ENCODE results near the gene CEP350.

DNA sequence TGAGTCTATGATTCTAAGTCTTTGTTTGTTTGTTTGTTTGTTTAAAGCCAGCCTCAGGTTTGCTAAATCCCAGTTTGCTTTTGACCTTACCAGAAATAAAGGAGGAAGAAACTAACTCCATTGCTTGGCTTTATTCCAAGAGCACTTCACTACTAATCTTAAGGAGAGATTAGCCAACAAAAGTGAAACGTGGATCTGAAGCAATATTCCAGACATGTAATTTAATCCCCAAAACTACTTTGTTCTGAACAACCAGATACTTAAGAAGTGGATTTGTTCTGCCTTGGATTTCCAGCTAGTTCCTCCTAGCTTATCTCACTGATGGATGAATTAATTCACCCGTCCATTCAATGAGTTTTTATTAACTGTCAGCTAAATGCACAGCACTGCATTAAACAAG lies 15.9 kb upstream of the CEP350 start:
- TF ChIP-seq REST (IDR thresholded peaks at IDR 0.05; ENCODE audit: low read depth) (no peak), CTCF (IDR thresholded peaks at IDR 0.05 in 2 of 3, conservative IDR thresholded peaks at IDR 0.05 in 1 of 3; ENCODE audit: borderline replicate concordance in 1 of 3, insufficient read depth in 1 of 3, low read depth in 2 of 3, low read length in 2 of 3) (no peak), POLR2AphosphoS5 (IDR thresholded peaks at IDR 0.05; ENCODE audit: low read depth, low read length) (no peak), TCF7L2 (IDR thresholded peaks at IDR 0.05; ENCODE audit: borderline replicate concordance, extremely low read depth, insufficient read depth, insufficient read length) (no peak), EZH2 (IDR thresholded peaks at IDR 0.05) (no peak), EZH2phosphoT487 (IDR thresholded peaks at IDR 0.05; ENCODE audit: borderline replicate concordance) (no peak)
- TF ChIP-seq, protein P1, sequence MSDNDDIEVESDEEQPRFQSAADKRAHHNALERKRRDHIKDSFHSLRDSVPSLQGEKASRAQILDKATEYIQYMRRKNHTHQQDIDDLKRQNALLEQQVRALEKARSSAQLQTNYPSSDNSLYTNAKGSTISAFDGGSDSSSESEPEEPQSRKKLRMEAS (IDR thresholded peaks at IDR 0.05) = no peak

All from HCT116 (cell line).